PC-3 (cell line): ENCODE measurements around the gene TBC1D14. TPM values are rescaled to one million over a fixed set of nuclear protein-coding genes. Genes with fewer than 3 reads are reported as not detected.

ENCODE experiments used
- ATAC-seq: fragments of 200-7000 bp; cut with Tn5 transposase; 2 replicates; pipeline ENCODE4 v1.9.1; 2020; ENCODE audit warnings: mild to moderate bottlenecking, moderate library complexity
- BruUV-seq: library from RNA; stranded (reverse); fragments of 400-500 nt; replicated peaks from 2 replicates; lab custom pipeline; 2021; lab: Mats Ljungman, UMichigan
- CTCF ChIA-PET: fragments of 300-600 bp; sonication (Branson Sonifier 250); formaldehyde crosslinking; loops from one replicate; lab custom pipeline; 2022; ENCODE audit warnings: antibody characterized with exemption; lab: Charles Lee
- POLR2A ChIA-PET: fragments of 300-600 bp; sonication (Branson Sonifier 250); formaldehyde crosslinking; loops from one replicate; lab custom pipeline; 2022; ENCODE audit warnings: antibody characterized with exemption; ENCODE audit not compliant: unreplicated experiment; lab: Charles Lee
- DNase-seq: peaks from one replicate; pipeline ENCODE4 v3.0.0-alpha.2; 2015
- H2AFZ ChIP-seq: fragments of 300-600 bp; sonication (generic); 2 replicates; pipeline ENCODE4 v1.6.0; 2016; ENCODE audit warnings: antibody characterized with exemption, low read length
- H3F3A ChIP-seq: fragments of 300-600 bp; sonication (generic); one replicate; pipeline ENCODE4 v1.6.0; 2017; ENCODE audit warnings: antibody characterized with exemption, low read length, control low read depth, mild to moderate bottlenecking; ENCODE audit not compliant: unreplicated experiment
- H3K27ac ChIP-seq: fragments of 300-600 bp; sonication (generic); 2 replicates; pipeline ENCODE4 v1.5.1; 2016; ENCODE audit warnings: mild to moderate bottlenecking, low read length
- H3K27me3 ChIP-seq: fragments of 300-600 bp; sonication (generic); 2 replicates; pipeline ENCODE4 v1.6.1; 2016; ENCODE audit warnings: low read length, mixed read lengths
- H3K36me3 ChIP-seq: fragments of 300-600 bp; sonication (generic); 2 replicates; pipeline ENCODE4 v1.6.1; 2016; ENCODE audit warnings: low read depth, mixed run types, low read length, mixed read lengths
- H3K4me1 ChIP-seq: fragments of 300-600 bp; sonication (generic); 2 replicates; pipeline ENCODE4 v1.5.1; 2016; ENCODE audit warnings: low read length; ENCODE audit not compliant: insufficient read depth
- H3K4me2 ChIP-seq: fragments of 300-600 bp; sonication (generic); 2 replicates; pipeline ENCODE4 v1.6.0; 2016; ENCODE audit warnings: low read length
- H3K4me3 ChIP-seq: fragments of 300-600 bp; sonication (generic); 2 replicates; pipeline ENCODE4 v1.5.1; 2016; ENCODE audit warnings: mild to moderate bottlenecking, low read length, mixed read lengths
- H3K79me2 ChIP-seq: fragments of 300-600 bp; sonication (generic); 2 replicates; pipeline ENCODE4 v1.6.1; 2017; ENCODE audit warnings: low read length, mixed read lengths
- H3K9ac ChIP-seq: fragments of 300-600 bp; sonication (generic); 2 replicates; pipeline ENCODE4 v1.6.0; 2016; ENCODE audit warnings: mild to moderate bottlenecking, low read length
- H3K9me2 ChIP-seq: fragments of 300-600 bp; sonication (generic); replicated peaks from 2 replicates; pipeline ENCODE4 v1.6.1; 2016; ENCODE audit warnings: mixed run types, low read length, mixed read lengths
- H3K9me3 ChIP-seq: fragments of 300-600 bp; sonication (generic); 2 replicates; pipeline ENCODE4 v1.6.1; 2016; ENCODE audit warnings: low read length, mixed read lengths
- H4K20me1 ChIP-seq: fragments of 300-600 bp; sonication (generic); 2 replicates; pipeline ENCODE4 v1.6.1; 2016; ENCODE audit warnings: low read length, mixed read lengths
- EZH2 ChIP-seq: fragments of 300-600 bp; sonication (generic); IDR thresholded peaks from one replicate; pipeline ENCODE4 v1.6.1; 2017; ENCODE audit warnings: antibody characterized with exemption, mild to moderate bottlenecking, low read length; ENCODE audit not compliant: unreplicated experiment
- EZH2phosphoT487 ChIP-seq: fragments of 300-600 bp; sonication (generic); IDR thresholded peaks from 2 replicates; pipeline ENCODE4 v1.6.1; 2018; ENCODE audit warnings: mild to moderate bottlenecking, antibody characterized with exemption, low read length, borderline replicate concordance
- intact Hi-C: fragments of 100-400 bp; cut with micrococcal nuclease; formaldehyde crosslinking; loops from 2 replicates; pipeline ENCODE4 v1.9.0; 2023
- total RNA-seq: library from RNA; depleted of rRNA; stranded (reverse); fragments of >200 nt; gene quantifications from 2 replicates; pipeline ENCODE4 v1.2.3, GENCODE V29; 2014
- TF ChIP-seq, protein P1 (sequence below): fragments of 300-600 bp; sonication (generic); conservative IDR thresholded peaks from 2 replicates; pipeline ENCODE4 v1.5.1; 2017; ENCODE audit warnings: antibody characterized with exemption, low read depth, mild to moderate bottlenecking, low read length

The TBC1D14 gene
- total RNA-seq, 1 experiment from 2014 or later = 33.0 TPM

DNA sequence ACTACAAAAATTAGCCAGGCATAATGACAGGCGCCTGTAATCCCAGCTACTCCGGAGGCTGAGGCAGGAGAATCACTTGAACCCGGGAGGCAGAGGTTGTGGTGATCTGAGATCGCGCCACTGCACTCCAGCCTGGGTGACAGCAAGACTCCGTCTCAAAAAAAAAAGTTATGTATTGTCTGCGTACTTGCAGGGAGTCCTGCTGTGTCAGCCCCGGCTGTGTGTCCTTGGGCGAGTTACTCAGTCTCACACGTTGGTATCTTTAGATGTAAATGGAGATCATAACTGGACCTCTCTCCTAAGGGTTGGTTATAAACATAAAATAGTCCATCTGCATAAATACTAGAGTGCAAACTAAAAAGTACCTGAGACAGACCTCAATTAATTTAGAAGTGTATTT is 22.7 kb upstream of the TBC1D14 start:
- Histone ChIP-seq H3K4me1 (peaks cover 2% of the 10 kb centered on the region; the same call in 1 of the 2 replicates), H3K4me3 (no peak overlapping the region), H3K36me3 (no peaks in the 10 kb centered on the region; the same call in 1 of the 2 replicates), H3K27me3 (no peaks in the 10 kb centered on the region), H3K9me3 (no peaks in the 10 kb centered on the region), H3F3A (no peaks in the 10 kb centered on the region), H3K9ac (no peak overlapping the region), H3K4me2 (no peak overlapping the region), H3K27ac (no peak overlapping the region), H3K9me2 (no peaks in the 10 kb centered on the region), H2AFZ (no peak overlapping the region), H4K20me1 (no peaks in the 10 kb centered on the region), H3K79me2 (no peaks in the 10 kb centered on the region)
- ChIA-PET CTCF (no interaction called here), POLR2A (no interaction called here)
- ATAC-seq (no peak), DNase-seq (no peak)
- intact Hi-C loops = no loop called here
- TF ChIP-seq EZH2phosphoT487 = no peak
- no peak for TF ChIP-seq EZH2
- TF ChIP-seq, protein P1, sequence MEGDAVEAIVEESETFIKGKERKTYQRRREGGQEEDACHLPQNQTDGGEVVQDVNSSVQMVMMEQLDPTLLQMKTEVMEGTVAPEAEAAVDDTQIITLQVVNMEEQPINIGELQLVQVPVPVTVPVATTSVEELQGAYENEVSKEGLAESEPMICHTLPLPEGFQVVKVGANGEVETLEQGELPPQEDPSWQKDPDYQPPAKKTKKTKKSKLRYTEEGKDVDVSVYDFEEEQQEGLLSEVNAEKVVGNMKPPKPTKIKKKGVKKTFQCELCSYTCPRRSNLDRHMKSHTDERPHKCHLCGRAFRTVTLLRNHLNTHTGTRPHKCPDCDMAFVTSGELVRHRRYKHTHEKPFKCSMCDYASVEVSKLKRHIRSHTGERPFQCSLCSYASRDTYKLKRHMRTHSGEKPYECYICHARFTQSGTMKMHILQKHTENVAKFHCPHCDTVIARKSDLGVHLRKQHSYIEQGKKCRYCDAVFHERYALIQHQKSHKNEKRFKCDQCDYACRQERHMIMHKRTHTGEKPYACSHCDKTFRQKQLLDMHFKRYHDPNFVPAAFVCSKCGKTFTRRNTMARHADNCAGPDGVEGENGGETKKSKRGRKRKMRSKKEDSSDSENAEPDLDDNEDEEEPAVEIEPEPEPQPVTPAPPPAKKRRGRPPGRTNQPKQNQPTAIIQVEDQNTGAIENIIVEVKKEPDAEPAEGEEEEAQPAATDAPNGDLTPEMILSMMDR = no peak
- BruUV-seq = no TSS peak

DNA sequence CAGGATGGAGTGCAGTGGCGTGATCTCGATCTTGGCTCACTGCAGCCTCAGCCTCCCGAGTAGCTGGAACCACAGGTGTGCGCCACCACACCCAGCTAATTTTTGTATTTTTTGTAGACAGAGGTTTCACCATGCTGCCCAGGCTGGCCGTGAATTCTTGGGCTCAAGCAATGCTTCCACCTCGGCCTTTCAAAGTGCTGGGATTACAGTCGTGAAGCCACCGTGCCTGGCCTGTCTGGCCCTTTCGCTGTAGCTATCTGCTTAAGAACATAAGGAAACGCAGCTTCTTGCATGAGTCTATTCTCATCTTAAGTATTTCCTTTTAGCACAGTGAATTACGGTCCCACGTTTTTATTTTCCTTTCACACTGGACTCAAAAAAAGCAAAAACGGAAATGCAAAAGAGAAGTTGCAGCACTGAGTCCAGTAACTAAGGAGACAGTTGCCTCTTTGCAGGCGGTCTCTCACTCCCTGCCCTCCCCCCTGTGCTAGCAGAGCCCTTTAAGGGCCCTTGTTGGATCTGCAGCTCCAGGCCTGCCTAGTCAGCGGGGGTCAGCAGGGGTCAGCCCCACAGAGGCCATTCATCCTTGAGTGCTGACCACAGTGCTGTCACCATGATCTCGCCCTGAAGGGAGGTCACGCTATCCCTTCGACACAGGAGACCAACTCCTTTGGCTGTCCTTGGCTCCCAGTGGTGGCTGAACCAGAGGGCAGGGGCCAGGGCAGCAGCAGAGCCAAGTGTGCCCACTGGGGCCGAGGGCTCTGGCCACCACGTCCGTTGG is 21.8 kb upstream of the TBC1D14 start:
- H3K4me3 ChIP-seq = no peak overlapping the region
- no peaks in the 10 kb centered on the region for H3K9me3 ChIP-seq
- no peaks in the 10 kb centered on the region for H3F3A ChIP-seq
- H3K79me2 ChIP-seq = no peaks in the 10 kb centered on the region
- no peaks in the 10 kb centered on the region for H3K9me2 ChIP-seq
- ChIA-PET POLR2A (no interaction called here), CTCF (no interaction called here)
- intact Hi-C loops = no loop called here
- no TSS peak for BruUV-seq
- DNase-seq (no peak), ATAC-seq (no peak)
- H3K9ac ChIP-seq = no peak overlapping the region
- TF ChIP-seq EZH2 (no peak), EZH2phosphoT487 (no peak)
- TF ChIP-seq, protein P1 = no peak
- H4K20me1 ChIP-seq = no peaks in the 10 kb centered on the region
- no peak overlapping the region for H2AFZ ChIP-seq
- no peaks in the 10 kb centered on the region for H3K27me3 ChIP-seq
- H3K4me2 ChIP-seq = no peak overlapping the region
- no peak overlapping the region for H3K27ac ChIP-seq
- peaks cover 6% of the 10 kb centered on the region; the same call in 1 of the 2 replicates for H3K4me1 ChIP-seq
- no peaks in the 10 kb centered on the region for H3K36me3 ChIP-seq

DNA sequence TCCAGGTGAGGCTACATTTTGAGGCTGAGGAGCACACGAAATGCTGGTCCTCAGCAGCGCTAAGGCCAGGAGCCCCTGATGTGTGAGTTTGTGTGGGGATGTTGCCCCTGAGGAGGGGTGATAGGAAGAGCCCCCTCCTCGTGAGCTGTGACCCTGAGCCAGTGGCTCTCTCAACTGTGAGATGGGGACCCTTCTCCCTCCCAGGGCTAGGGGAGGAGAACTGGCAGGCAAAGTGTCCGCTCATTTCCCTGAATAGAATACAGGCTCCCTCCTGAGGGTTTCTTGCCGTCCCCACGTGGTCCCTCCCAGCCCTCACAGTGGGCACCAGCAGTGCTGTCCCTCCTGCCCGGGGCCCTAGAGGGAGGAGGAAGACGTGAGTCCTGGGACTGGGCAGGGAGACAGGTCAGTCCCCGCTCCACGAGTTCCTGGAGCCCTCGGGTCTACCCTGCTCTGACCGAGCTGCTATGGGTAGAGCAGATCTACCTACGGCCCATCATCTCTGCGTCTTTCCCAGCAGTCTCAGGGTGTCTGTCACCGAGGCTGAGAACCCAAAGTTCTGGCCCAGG is 21.0 kb upstream of the TBC1D14 start:
- TF ChIP-seq, protein P1 = no peak
- TF ChIP-seq EZH2 (no peak), EZH2phosphoT487 (no peak)

More for the DNA sequence above, 21.0 kb upstream of the TBC1D14 start:
- no peaks in the 10 kb centered on the region for H3K9me2 ChIP-seq
- no TSS peak for BruUV-seq
- H3K36me3 ChIP-seq = no peaks in the 10 kb centered on the region
- no peak overlapping the region for H3K9ac ChIP-seq
- no peak for DNase-seq
- ChIA-PET POLR2A (no interaction called here), CTCF (no interaction called here)
- no peak overlapping the region for H2AFZ ChIP-seq
- no peak overlapping the region for H3K27ac ChIP-seq
- H3K4me2 ChIP-seq = no peak overlapping the region
- no peak for ATAC-seq
- no peak overlapping the region for H3K4me3 ChIP-seq
- no peaks in the 10 kb centered on the region for H3F3A ChIP-seq
- intact Hi-C loops = no loop called here
- no peaks in the 10 kb centered on the region for H4K20me1 ChIP-seq
- no peaks in the 10 kb centered on the region for H3K9me3 ChIP-seq
- H3K79me2 ChIP-seq = no peaks in the 10 kb centered on the region
- H3K27me3 ChIP-seq = no peaks in the 10 kb centered on the region
- peaks cover 6% of the 10 kb centered on the region; the same call in 1 of the 2 replicates for H3K4me1 ChIP-seq
